Left ventricle myocardium superior (tissue), 1 donor: ENCODE data around the gene ROR1. TPM values are rescaled to one million over a fixed set of nuclear protein-coding genes. Genes with fewer than 3 reads are reported as not detected.

Experiments used
- ATAC-seq: fragments of 200-7000 bp; cut with Tn5 transposase; one replicate; pipeline ENCODE4 v1.9.1; 2020; ENCODE audit warnings: mild to moderate bottlenecking, moderate library complexity
- DNase-seq: peaks from one replicate; pipeline ENCODE4 v3.0.0-alpha.2; 2020
- intact Hi-C: fragments of 100-400 bp; cut with micrococcal nuclease; formaldehyde crosslinking; loops from one replicate; pipeline ENCODE4 v1.11.0; 2022
- total RNA-seq: library from RNA; stranded (reverse); fragmentation: NEBNext Ultra II Directional; extraction: Animal tissue kit (Norgen Biotek cat#: 25700); gene quantifications from one replicate; pipeline ENCODE4 v1.2.1, GENCODE V29; 2021
- donor health status: DM: no; HTN: yes; CAD: no; lungs with severe emphysema.

Gene ROR1
- total RNA-seq, 1 donor from 2014 or later: 9.0 TPM

GRCh38 chr1:63975481-63975880, 201.7 kb downstream of the ROR1 start:
- no peak for DNase-seq
- intact Hi-C loops: no loop called here
- ATAC-seq: no peak

GRCh38 chr1:63976006-63976405, 202.2 kb downstream of the ROR1 start:
- DNase-seq: no peak
- intact Hi-C loops: no loop called here
- ATAC-seq: no peak

- DNase-seq (no peak), ATAC-seq (no peak)
- intact Hi-C loops: no loop called here
These were observed 203.6 kb downstream of the ROR1 start for GRCh38 chr1:63977466-63977865.

GRCh38 chr1:63980740-63981407, 207.1 kb downstream of the ROR1 start:
- no peak for DNase-seq
- ATAC-seq: peak; percentile 75
- intact Hi-C loops: no loop called here

- intact Hi-C loops: no loop called here
- ATAC-seq (no peak), DNase-seq (no peak)
These were observed 207.6 kb downstream of the ROR1 start for GRCh38 chr1:63981408-63981773.

- DNase-seq: no peak
- ATAC-seq: no peak
- intact Hi-C loops: no loop called here
These were observed 208.4 kb downstream of the ROR1 start for GRCh38 chr1:63982201-63982600.

GRCh38 chr1:63983391-63984256, 209.8 kb downstream of the ROR1 start:
- DNase-seq (no peak), ATAC-seq (no peak)
- intact Hi-C loops: no loop called here

- ATAC-seq (peak; percentile 35), DNase-seq (no peak)
- intact Hi-C loops: no loop called here
These were observed 210.6 kb downstream of the ROR1 start for GRCh38 chr1:63984257-63984929.

GRCh38 chr1:63984930-63985290, 211.1 kb downstream of the ROR1 start:
- intact Hi-C loops: no loop called here
- ATAC-seq (no peak), DNase-seq (no peak)

- ATAC-seq (no peak), DNase-seq (no peak)
- intact Hi-C loops: no loop called here
These were observed 213.3 kb downstream of the ROR1 start for GRCh38 chr1:63987014-63987627.

GRCh38 chr1:63987628-63988024, 213.8 kb downstream of the ROR1 start:
- DNase-seq: no peak
- no peak for ATAC-seq
- intact Hi-C loops: no loop called here

- no peak for ATAC-seq
- intact Hi-C loops: no loop called here
- DNase-seq: no peak
These were observed 215.1 kb downstream of the ROR1 start for GRCh38 chr1:63988941-63989340.

- ATAC-seq (no peak), DNase-seq (no peak)
- intact Hi-C loops: no loop called here
These were observed 217.9 kb downstream of the ROR1 start for GRCh38 chr1:63991685-63992084.

- no peak for DNase-seq
- ATAC-seq: no peak
- intact Hi-C loops: no loop called here
These were observed 226.2 kb downstream of the ROR1 start for GRCh38 chr1:64000021-64000420.

- no peak for ATAC-seq
- no peak for DNase-seq
- intact Hi-C loops: no loop called here
These were observed 227.2 kb downstream of the ROR1 start for GRCh38 chr1:64001038-64001437.

GRCh38 chr1:64004451-64005025, 230.7 kb downstream of the ROR1 start:
- ATAC-seq (no peak), DNase-seq (no peak)
- intact Hi-C loops: no loop called here

- no peak for DNase-seq
- intact Hi-C loops: no loop called here
- ATAC-seq: no peak
These were observed 232.0 kb downstream of the ROR1 start for GRCh38 chr1:64005801-64006200.

- peak; percentile 69 for ATAC-seq
These were observed 232.6 kb downstream of the ROR1 start for GRCh38 chr1:64006276-64007051.

GRCh38 chr1:64010316-64010715, 236.5 kb downstream of the ROR1 start:
- intact Hi-C loops: no loop called here
- no peak for ATAC-seq
- DNase-seq: no peak

More at GRCh38 chr1:64006276-64007051, 232.6 kb downstream of the ROR1 start:
- intact Hi-C loops: no loop called here
- DNase-seq: no peak
